ENCODE results near the gene SMAD9.

SMAD9 gene

GRCh38 chr13:36834299-36834698, 85.7 kb downstream of the SMAD9 start:
- H3K27ac Mint-ChIP-seq, result no peak overlapping the region
- no peaks in the 10 kb centered on the region for H3K9me3 Mint-ChIP-seq
- peaks cover 10% of the 10 kb centered on the region for H3K36me3 Mint-ChIP-seq (ENCODE audit: low read depth)
- no peaks in the 10 kb centered on the region for H3K27me3 Mint-ChIP-seq (ENCODE audit: low read depth)
- H3K4me1 Mint-ChIP-seq (ENCODE audit: low read depth), result peaks cover 2% of the 10 kb centered on the region
- no peak overlapping the region for H3K4me3 Mint-ChIP-seq

GRCh38 chr13:36831291-36831690, 88.7 kb downstream of the SMAD9 start:
- peaks cover 2% of the 10 kb centered on the region for H3K4me1 Mint-ChIP-seq (ENCODE audit: low read depth)
- peaks cover 14% of the 10 kb centered on the region for H3K36me3 Mint-ChIP-seq (ENCODE audit: low read depth)
- H3K27me3 Mint-ChIP-seq (ENCODE audit: low read depth), result no peaks in the 10 kb centered on the region
- H3K27ac Mint-ChIP-seq, result no peak overlapping the region
- H3K4me3 Mint-ChIP-seq, result no peak overlapping the region
- H3K9me3 Mint-ChIP-seq, result no peaks in the 10 kb centered on the region

GRCh38 chr13:36829753-36830152, 90.3 kb downstream of the SMAD9 start:
- no peaks in the 10 kb centered on the region for H3K27me3 Mint-ChIP-seq (ENCODE audit: low read depth)
- H3K4me3 Mint-ChIP-seq, result no peak overlapping the region
- H3K9me3 Mint-ChIP-seq, result no peaks in the 10 kb centered on the region
- peaks cover 20% of the 10 kb centered on the region for H3K36me3 Mint-ChIP-seq (ENCODE audit: low read depth)
- no peak overlapping the region for H3K27ac Mint-ChIP-seq
- H3K4me1 Mint-ChIP-seq (ENCODE audit: low read depth), result peaks cover 3% of the 10 kb centered on the region

- H3K27me3 Mint-ChIP-seq (ENCODE audit: low read depth), result no peaks in the 10 kb centered on the region
- no peaks in the 10 kb centered on the region for H3K9me3 Mint-ChIP-seq
- no peak overlapping the region for H3K27ac Mint-ChIP-seq
- peaks cover 48% of the 10 kb centered on the region for H3K4me1 Mint-ChIP-seq (ENCODE audit: low read depth)
- no peak overlapping the region for H3K4me3 Mint-ChIP-seq
- H3K36me3 Mint-ChIP-seq (ENCODE audit: low read depth), result peaks cover 7% of the 10 kb centered on the region
Observed at GRCh38 chr13:36822785-36823184, 97.3 kb downstream of the SMAD9 start.

GRCh38 chr13:36820222-36820621, 99.8 kb downstream of the SMAD9 start:
- Mint-ChIP-seq H3K9me3 (no peaks in the 10 kb centered on the region), H3K27ac (peak overlapping the region; percentile 89), H3K4me3 (peak overlapping the region; percentile 91), H3K4me1 (ENCODE audit: low read depth) (peaks cover 54% of the 10 kb centered on the region), H3K36me3 (ENCODE audit: low read depth) (peaks cover 5% of the 10 kb centered on the region), H3K27me3 (ENCODE audit: low read depth) (peaks cover 8% of the 10 kb centered on the region)

GRCh38 chr13:36819739-36820090, 100.3 kb downstream of the SMAD9 start:
- Mint-ChIP-seq H3K36me3 (ENCODE audit: low read depth) (no peaks in the 10 kb centered on the region), H3K4me1 (ENCODE audit: low read depth) (peaks cover 51% of the 10 kb centered on the region), H3K9me3 (no peaks in the 10 kb centered on the region), H3K27ac (peak overlapping the region; percentile 89), H3K4me3 (peak overlapping the region; percentile 91), H3K27me3 (ENCODE audit: low read depth) (peaks cover 13% of the 10 kb centered on the region)

- peak within 1 kb of the TSS; percentile 89 for H3K27ac Mint-ChIP-seq
Observed at GRCh38 chr13:36818804-36819738, 101.0 kb downstream of the SMAD9 start, which contains the start of gene RFXAP. Gene RFXAP (plus strand): TSS chr13:36819222. CDS start chr13:36819358, 136 bp downstream.

GRCh38 chr13:36817996-36818803, 101.8 kb downstream of the SMAD9 start:
- H3K9me3 Mint-ChIP-seq, result no peaks in the 10 kb centered on the region
- no peaks in the 10 kb centered on the region for H3K36me3 Mint-ChIP-seq (ENCODE audit: low read depth)
- H3K27me3 Mint-ChIP-seq (ENCODE audit: low read depth), result peaks cover 28% of the 10 kb centered on the region
- peak overlapping the region; percentile 87 for H3K27ac Mint-ChIP-seq
- peaks cover 38% of the 10 kb centered on the region for H3K4me1 Mint-ChIP-seq (ENCODE audit: low read depth)
- H3K4me3 Mint-ChIP-seq, result peak overlapping the region; percentile 91

More at GRCh38 chr13:36818804-36819738, 101.0 kb downstream of the SMAD9 start, which contains the start of gene RFXAP:
- H3K4me1 Mint-ChIP-seq (ENCODE audit: low read depth), result peaks cover 46% of the 10 kb centered on the region
- H3K9me3 Mint-ChIP-seq, result no peaks in the 10 kb centered on the region
- peak within 1 kb of the TSS; percentile 91 for H3K4me3 Mint-ChIP-seq
- peaks cover 19% of the 10 kb centered on the region for H3K27me3 Mint-ChIP-seq (ENCODE audit: low read depth)
- no peaks in the 10 kb centered on the region for H3K36me3 Mint-ChIP-seq (ENCODE audit: low read depth)

GRCh38 chr13:36815062-36815461, 105.0 kb downstream of the SMAD9 start:
- H3K4me1 Mint-ChIP-seq (ENCODE audit: low read depth), result peaks cover 19% of the 10 kb centered on the region

GRCh38 chr13:36814465-36814864, 105.6 kb downstream of the SMAD9 start:
- peaks cover 16% of the 10 kb centered on the region for H3K4me1 Mint-ChIP-seq (ENCODE audit: low read depth)
- H3K4me3 Mint-ChIP-seq, result no peak overlapping the region
- H3K9me3 Mint-ChIP-seq, result no peaks in the 10 kb centered on the region
- peaks cover 51% of the 10 kb centered on the region for H3K27me3 Mint-ChIP-seq (ENCODE audit: low read depth)
- H3K36me3 Mint-ChIP-seq (ENCODE audit: low read depth), result no peaks in the 10 kb centered on the region
- H3K27ac Mint-ChIP-seq, result no peak overlapping the region

More at GRCh38 chr13:36815062-36815461, 105.0 kb downstream of the SMAD9 start:
- H3K36me3 Mint-ChIP-seq (ENCODE audit: low read depth), result no peaks in the 10 kb centered on the region
- H3K9me3 Mint-ChIP-seq, result no peaks in the 10 kb centered on the region
- H3K27ac Mint-ChIP-seq, result no peak overlapping the region
- no peak overlapping the region for H3K4me3 Mint-ChIP-seq
- H3K27me3 Mint-ChIP-seq (ENCODE audit: low read depth), result peaks cover 48% of the 10 kb centered on the region

GRCh38 chr13:36813225-36813624, 106.8 kb downstream of the SMAD9 start:
- Mint-ChIP-seq H3K27ac (no peak overlapping the region), H3K36me3 (ENCODE audit: low read depth) (no peaks in the 10 kb centered on the region), H3K4me1 (ENCODE audit: low read depth) (peaks cover 9% of the 10 kb centered on the region), H3K4me3 (no peak overlapping the region), H3K27me3 (ENCODE audit: low read depth) (peaks cover 51% of the 10 kb centered on the region), H3K9me3 (no peaks in the 10 kb centered on the region)

GRCh38 chr13:36807616-36808015, 112.4 kb downstream of the SMAD9 start:
- H3K27me3 Mint-ChIP-seq (ENCODE audit: low read depth), result peaks cover 41% of the 10 kb centered on the region
- no peaks in the 10 kb centered on the region for H3K4me1 Mint-ChIP-seq (ENCODE audit: low read depth)
- no peaks in the 10 kb centered on the region for H3K36me3 Mint-ChIP-seq (ENCODE audit: low read depth)
- no peaks in the 10 kb centered on the region for H3K9me3 Mint-ChIP-seq
- no peak overlapping the region for H3K27ac Mint-ChIP-seq
- no peak overlapping the region for H3K4me3 Mint-ChIP-seq

- Mint-ChIP-seq H3K4me3 (no peak overlapping the region), H3K27me3 (ENCODE audit: low read depth) (peaks cover 26% of the 10 kb centered on the region)
Observed at GRCh38 chr13:36806102-36806501, 113.9 kb downstream of the SMAD9 start.

GRCh38 chr13:36804588-36804987, 115.5 kb downstream of the SMAD9 start:
- peaks cover 25% of the 10 kb centered on the region for H3K27me3 Mint-ChIP-seq (ENCODE audit: low read depth)
- H3K4me1 Mint-ChIP-seq (ENCODE audit: low read depth), result no peaks in the 10 kb centered on the region
- H3K9me3 Mint-ChIP-seq, result no peaks in the 10 kb centered on the region
- H3K27ac Mint-ChIP-seq, result no peak overlapping the region
- H3K4me3 Mint-ChIP-seq, result no peak overlapping the region
- H3K36me3 Mint-ChIP-seq (ENCODE audit: low read depth), result no peaks in the 10 kb centered on the region

More at GRCh38 chr13:36806102-36806501, 113.9 kb downstream of the SMAD9 start:
- Mint-ChIP-seq H3K36me3 (ENCODE audit: low read depth) (no peaks in the 10 kb centered on the region), H3K27ac (no peak overlapping the region), H3K4me1 (ENCODE audit: low read depth) (no peaks in the 10 kb centered on the region), H3K9me3 (no peaks in the 10 kb centered on the region)
